Heart left ventricle (tissue), 13 donors: ENCODE data around the gene CFAP97D2.

Experiments
- CTCF ChIP-seq, 12 donors: fragments of 200-600 bp; sonication (generic) in 4 of 12; IDR thresholded peaks; one replicate each; pipeline versions ENCODE4 v1.5.0 to v1.8.0; 2018 to 2022; ENCODE audit warnings: antibody characterized with exemption in 12 of 12, mild to moderate bottlenecking in 5 of 12
- POLR2A ChIP-seq, 2 donors: fragments of 450-650 bp; IDR thresholded peaks; one replicate each; pipeline ENCODE4 v1.6.1; 2017; ENCODE audit warnings: antibody characterized with exemption in 2 of 2, mild to moderate bottlenecking in 2 of 2, moderate library complexity in 2 of 2
- donor health status: ischemic (EF 13 %, LVEDD 7.1; RV severe dilation, severe dysfunction).
- donor health status: DM: no; HTN: yes; CAD: no.
- donor health status: DM: no; HTN: no; CAD: no.
- donor health status: ischemic (EF 25% LVEDD 6.9; RV normal size, moderate dysfunction).
- donor health status: ischemic (EF 25% LVEDD 5.7; RV mildly dilated, moderate dysfunction).
- donor health status: ischemic (EF 35%, LVEDD 5.7; RV mildly dilated, moderate dysfunction).
- donor health status: nonischemic (EF 11% LVEDD 7.7; RV severe dilation, severe dysfunction).
- donor health status: DM: yes; HTN: yes; CAD: no.
- donor health status: PGD.
- donor health status: ischemic (EF 29% LVEDD 5.4; RV normal size, mild dysfunction).
- donor health status: nonischemic (EF 23%, LVEDD 6.1; RV moderate dilation, normal function).

GRCh38 chr13:114132419-114133121 is 46.5 kb upstream of the CFAP97D2 start, which contains the start of gene RASA3:
- TF ChIP-seq POLR2A (IDR thresholded peaks at IDR 0.05): peak in 1 of 2 donors; percentile 67
- TF ChIP-seq CTCF (IDR thresholded peaks at IDR 0.05): no peak
